ENCODE data around the gene ITGB7.

GRCh38 chr12:53200458-53201176 lies 6.4 kb downstream of the ITGB7 start:
- TF ChIP-seq POLR2AphosphoS5 (IDR thresholded peaks at IDR 0.05) (no peak), POLR2A (IDR thresholded peaks at IDR 0.05) (no peak)
- TF ChIP-seq, protein P1, sequence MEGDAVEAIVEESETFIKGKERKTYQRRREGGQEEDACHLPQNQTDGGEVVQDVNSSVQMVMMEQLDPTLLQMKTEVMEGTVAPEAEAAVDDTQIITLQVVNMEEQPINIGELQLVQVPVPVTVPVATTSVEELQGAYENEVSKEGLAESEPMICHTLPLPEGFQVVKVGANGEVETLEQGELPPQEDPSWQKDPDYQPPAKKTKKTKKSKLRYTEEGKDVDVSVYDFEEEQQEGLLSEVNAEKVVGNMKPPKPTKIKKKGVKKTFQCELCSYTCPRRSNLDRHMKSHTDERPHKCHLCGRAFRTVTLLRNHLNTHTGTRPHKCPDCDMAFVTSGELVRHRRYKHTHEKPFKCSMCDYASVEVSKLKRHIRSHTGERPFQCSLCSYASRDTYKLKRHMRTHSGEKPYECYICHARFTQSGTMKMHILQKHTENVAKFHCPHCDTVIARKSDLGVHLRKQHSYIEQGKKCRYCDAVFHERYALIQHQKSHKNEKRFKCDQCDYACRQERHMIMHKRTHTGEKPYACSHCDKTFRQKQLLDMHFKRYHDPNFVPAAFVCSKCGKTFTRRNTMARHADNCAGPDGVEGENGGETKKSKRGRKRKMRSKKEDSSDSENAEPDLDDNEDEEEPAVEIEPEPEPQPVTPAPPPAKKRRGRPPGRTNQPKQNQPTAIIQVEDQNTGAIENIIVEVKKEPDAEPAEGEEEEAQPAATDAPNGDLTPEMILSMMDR (IDR thresholded peaks at IDR 0.05): no peak

Measured in sigmoid colon (tissue), 4 donors.